ENCODE data around the gene C10orf71.

Gene C10orf71
- total RNA-seq = 0 to 2.0 (median 0) reads per million in 17 experiments

- no peak for DNase-seq
These were observed at the start of gene C10orf71 for GRCh38 chr10:49298983-49299815. Gene C10orf71, plus strand, starts transcription at chr10:49299170. Its CDS starts 23,376 bp downstream, at chr10:49322546.

DNA sequence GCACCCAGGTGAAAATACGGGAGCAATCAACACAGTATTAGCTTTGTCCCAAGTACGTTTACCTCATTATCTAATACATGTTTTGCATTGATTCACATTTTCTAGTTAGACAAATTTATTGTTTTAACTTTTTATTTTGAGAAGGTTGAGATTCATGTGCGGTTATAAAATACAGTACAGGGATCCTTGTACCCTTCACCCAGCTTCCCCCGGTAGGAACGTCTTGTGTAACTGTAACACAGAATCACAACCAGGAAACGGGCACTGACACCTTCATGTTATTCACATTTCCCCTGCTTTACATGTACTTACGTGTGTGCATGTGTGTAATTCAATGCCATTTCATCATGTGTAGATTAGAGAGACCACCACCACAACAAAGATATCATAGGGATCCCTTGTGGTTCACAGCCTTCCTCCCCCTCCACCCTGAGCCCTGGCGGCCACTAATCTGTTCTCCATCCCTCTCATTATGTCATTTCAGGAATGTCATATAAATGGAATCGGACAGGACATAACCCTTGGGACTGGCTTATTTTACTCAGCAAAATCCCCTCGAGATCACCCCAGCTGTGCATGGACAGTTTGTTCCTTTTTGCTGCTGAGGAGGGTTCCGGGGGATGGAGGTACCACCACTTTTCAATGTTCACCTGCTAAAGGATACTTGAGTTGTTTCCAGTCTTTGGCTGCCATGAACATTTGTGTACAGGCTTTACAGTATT is 46.5 kb upstream of the C10orf71 start:
- DNase-seq = no peak

- DNase-seq = no peak
These were observed 45.5 kb upstream of the C10orf71 start for GRCh38 chr10:49253340-49253906.

GRCh38 chr10:49254150-49254549 is 44.8 kb upstream of the C10orf71 start:
- no peak for DNase-seq

DNA sequence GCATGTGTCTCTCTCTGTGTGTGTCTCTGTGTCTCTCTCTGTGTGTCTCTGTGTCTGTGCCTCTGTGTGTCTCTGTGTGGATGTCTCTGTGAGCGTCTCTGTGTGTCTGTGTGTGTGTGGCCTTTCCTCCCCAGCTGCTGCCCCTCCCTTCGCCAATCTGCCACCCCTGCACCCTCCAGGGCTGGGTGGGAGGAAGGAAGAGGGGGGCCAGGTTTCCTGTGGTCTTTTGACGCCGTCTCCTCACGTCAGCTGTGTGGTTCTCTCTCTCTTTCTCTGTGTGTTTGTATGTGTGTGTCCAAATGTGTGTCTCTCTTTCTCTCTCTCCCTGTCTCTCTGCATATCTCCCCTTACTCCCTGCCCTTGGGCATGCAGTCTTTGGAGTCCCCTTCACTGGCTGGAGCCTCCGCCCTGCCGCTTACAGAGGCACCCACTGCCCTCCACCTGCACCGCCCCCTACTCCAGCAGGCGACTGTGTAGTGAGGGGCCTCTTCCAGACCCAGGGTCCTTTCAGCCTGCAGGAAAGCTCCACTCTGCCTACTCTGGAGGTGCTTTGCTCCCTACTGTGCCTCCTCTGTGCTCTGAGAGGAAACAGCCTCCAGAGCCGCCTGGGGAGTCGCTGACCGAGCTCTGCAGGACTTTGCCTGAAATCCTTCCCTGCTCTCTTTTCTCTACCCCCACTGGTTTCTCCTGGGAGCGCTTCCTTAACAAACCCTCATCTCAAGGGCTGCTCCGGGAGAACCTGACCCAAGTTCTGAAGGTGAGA is 44.2 kb upstream of the C10orf71 start:
- DNase-seq = peak in 2 of 4 experiments; percentile 30 to 37

DNA sequence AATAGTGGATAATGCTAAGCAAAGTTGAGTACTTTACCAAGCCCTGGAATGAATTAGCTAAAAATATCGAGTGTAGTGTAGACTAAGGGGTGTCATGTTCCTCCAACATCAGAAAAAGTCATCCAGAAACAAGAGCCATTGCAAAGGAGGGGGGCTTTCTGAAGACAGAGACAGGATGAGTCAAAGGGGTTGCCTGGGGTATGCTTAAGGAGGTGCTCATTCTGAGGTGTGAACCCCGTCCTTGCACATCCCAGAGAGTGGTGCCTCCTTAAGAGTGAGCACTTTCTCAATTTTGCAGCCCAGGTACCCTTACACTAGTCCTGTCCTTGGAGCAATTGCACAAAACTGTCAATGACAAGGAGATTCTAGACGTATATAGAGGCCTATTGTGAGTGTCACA is 43.1 kb upstream of the C10orf71 start:
- DNase-seq = no peak

GRCh38 chr10:49257154-49257553 is 41.8 kb upstream of the C10orf71 start:
- peak; percentile 47 to 76 (median 63) for DNase-seq

- no peak for DNase-seq
These were observed 41.2 kb upstream of the C10orf71 start for GRCh38 chr10:49257626-49258349.

DNA sequence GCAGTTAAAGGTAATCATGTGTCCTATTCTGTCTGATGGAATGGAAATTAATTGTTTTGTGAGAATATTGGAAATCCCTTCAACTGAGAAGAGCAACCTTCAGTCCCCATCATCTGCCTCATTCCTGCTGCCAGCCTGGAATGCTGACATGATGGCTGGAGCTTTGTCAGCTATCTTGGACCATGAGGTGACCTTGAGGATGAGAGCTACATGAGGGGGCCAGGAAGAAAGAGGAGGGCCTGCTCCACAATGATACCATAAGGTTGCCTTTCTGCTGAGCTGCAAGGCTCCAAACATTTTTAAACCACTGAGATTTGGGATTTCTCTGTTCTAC is 40.7 kb upstream of the C10orf71 start:
- no peak for DNase-seq

GRCh38 chr10:49260644-49261296 is 38.2 kb upstream of the C10orf71 start:
- DNase-seq = no peak

- DNase-seq = no peak
These were observed 35.4 kb upstream of the C10orf71 start for GRCh38 chr10:49263591-49263990.

DNA sequence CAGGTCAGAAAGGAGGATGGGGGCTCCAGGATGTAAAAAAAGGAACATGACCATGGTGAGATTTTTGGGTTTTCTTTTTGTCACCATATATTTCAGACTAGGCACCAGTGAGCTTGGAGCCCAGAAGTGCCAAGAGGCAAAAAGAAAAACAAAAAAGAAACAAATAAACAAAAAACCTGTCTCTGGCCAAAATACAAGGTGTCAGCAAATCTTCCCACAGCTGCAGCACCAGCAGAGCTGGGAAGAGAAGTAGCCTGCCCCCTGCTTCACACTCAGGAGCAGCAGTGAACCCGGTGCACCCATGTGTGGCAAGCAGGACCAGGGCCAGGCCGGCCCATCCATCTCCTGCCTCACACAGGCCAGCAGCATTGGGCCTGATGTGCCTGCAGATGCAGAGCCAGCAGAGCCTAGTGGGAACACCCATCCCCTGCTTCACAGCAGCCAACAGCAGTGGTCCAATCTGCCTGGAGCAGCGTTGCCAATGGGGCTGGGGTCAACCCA is 34.7 kb upstream of the C10orf71 start:
- no peak for DNase-seq

DNA sequence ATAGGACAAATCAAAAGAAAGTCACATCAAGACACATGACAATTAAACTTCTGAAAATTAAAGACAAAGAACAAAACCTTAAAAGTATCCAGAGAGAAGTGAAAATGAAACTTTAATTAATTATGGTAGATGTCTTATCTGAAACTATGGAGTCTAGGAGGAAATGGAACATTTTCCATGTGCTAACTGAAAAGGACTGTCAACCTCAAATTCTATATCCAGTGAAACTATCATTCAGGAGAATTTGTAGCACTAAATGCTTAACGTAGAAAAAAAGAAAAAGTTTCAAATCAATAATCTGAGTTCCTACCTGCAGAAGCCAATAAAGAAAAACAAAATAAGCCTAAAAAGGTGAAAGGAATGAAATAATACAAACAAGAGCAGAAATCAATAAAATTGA is 33.1 kb upstream of the C10orf71 start:
- no peak for DNase-seq

DNA sequence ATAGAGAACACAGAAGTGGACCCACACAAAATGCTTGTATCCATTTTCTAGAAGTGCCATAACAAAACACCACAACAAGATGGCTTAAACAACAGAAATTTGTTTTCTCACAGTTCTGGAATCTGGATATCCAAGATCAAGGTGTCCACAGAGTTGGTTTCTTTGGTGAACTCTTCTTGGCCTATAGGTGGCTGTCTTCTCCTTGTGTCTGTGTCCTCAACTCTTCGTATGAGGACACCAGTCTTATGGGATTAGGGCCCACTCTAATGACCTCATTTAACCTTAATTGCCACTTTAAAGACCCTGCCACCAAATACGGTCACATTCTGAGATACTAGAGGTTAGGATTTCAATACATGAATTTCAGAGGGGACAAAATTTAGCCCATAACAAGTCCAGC is 30.8 kb upstream of the C10orf71 start:
- DNase-seq = no peak

DNA sequence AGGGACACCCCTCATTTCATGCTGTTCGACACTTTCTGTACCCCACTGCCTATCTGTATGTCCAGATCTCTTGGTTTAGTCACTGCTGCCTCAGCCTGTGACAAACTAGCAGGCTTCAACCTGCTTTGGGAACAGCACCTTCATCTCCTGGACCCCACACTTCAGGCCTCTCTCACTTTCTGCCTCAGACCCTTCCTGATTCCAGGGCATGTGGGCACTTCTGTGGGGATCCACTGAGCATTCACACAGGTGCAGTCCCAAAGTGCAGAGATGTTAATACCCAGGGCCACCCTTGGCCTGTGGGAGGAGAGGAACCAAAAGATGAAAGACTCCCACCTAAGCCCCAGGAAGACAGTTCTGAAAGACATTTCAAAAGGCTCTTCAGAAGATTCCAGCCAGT is 29.4 kb upstream of the C10orf71 start:
- DNase-seq = no peak

GRCh38 chr10:49270565-49270964 is 28.4 kb upstream of the C10orf71 start:
- no peak for DNase-seq

DNA sequence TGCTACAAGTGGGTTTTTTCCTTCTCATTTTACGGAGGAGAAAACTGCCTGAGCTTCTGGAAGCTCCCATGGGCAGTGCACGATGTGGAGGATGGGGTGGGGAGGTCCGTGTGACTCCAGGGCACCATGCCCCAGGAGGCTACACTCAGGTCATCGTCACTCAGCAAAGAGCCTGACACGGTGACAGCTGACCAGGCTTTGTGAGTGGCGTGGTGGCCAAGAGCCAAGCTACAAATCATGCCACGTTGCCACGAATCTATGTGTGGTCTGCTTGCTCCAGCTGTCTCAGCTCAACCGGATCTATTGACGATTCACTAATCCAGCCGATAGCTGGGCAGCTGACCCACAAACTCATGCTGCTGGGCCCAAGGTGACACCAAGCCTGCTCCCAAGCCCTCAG is 27.6 kb upstream of the C10orf71 start:
- DNase-seq = no peak

DNA sequence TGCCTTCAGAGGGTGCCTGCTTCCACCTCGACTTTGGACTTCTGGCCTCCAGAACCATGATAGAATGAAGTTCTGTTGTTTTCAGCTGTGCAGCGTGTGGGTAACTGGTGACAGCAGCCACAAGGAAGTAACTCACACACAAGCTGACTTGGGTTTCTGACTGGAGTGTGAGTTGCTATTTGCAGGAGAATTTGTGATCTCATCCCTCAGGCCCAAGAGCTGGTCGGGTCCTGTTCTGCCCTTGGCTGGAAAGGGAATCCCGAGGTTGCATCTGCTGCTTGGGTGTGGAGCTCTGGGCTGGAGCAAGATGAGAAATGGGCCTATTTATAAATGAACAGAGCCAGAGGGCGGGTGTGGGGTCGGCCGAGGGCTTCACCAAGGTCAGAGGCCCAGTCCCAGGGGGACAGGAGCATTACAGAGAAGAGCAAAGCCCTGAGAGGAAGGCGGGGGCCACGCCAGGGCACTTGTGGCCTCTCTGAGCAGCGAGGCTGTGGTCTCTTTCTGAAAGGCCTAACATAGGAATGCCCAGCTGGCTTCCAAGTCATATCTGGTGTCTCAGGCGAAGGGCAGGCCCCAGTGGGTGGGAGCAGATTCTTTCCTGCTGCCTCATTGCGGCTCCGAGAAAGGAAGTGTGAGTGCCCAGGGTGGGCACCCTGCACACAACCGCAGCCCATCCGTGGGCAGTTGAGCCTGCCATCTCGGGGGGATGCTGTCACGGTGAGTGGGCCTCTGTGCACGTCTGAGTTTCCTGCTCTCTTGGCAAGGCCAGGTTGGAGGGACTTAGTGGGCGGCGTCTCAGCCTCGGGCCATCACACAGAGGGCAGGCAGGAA is 26.5 kb upstream of the C10orf71 start:
- DNase-seq = peak; percentile 82 to 88 (median 84)

GRCh38 chr10:49273082-49273465 is 25.9 kb upstream of the C10orf71 start:
- DNase-seq = peak in 3 of 4 experiments; percentile 27 to 57 (median 57)

GRCh38 chr10:49273626-49274025 is 25.3 kb upstream of the C10orf71 start:
- DNase-seq = no peak

DNA sequence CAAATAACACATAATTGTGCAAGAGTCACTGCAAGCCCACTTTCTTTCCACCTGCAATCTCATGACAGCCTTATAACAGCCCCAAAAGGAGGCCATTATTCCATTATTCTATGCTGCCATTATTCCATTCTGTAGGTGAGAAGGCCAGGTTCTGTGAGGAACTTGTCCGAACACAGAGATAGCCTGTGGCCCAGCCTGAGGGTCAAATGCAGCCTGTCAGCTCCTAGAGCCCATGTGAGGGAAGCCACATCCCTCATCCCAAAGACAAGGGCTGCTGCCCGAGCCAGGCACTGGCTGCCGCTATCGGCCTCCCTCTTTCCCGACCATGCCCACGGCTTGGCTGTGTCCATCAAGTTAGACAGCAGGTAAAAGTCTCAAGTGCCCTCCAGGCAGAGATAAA is 24.1 kb upstream of the C10orf71 start:
- DNase-seq = no peak

Data from suppressor macrophage (primary cell).